DMS 273 (cell line): ENCODE measurements around the gene TRIM38.
A peak's percentile ranks its signal among the peaks of the same experiment; 100 is the strongest.
"Not testable (repeated sequence)": the region's sequence is repeated elsewhere in the genome, so short reads cannot be mapped to it uniquely, and the experiment has no call there.

ENCODE experiments used
- DNase-seq: peaks from one replicate; lab custom pipeline; 2025; ENCODE audit not compliant: unreplicated experiment; lab: John Stamatoyannopoulos, UW

TRIM38 gene

GRCh38 chr6:25962149-25963127 lies at the start of gene TRIM38:
TSS of gene TRIM38 (plus strand) at chr6:25962802. CDS start at chr6:25966523, 3,721 bp downstream.
- peak; percentile 39 for DNase-seq

GRCh38 chr6:25913741-25914140 lies 48.9 kb upstream of the TRIM38 start:
- no peak for DNase-seq

- no peak for DNase-seq
Observed at GRCh38 chr6:25916330-25916729, 46.3 kb upstream of the TRIM38 start.

GRCh38 chr6:25916789-25917490 lies 45.7 kb upstream of the TRIM38 start:
- no peak for DNase-seq

GRCh38 chr6:25918083-25918683 lies 44.4 kb upstream of the TRIM38 start:
- no peak for DNase-seq

- no peak for DNase-seq
Observed at GRCh38 chr6:25919657-25920056, 42.9 kb upstream of the TRIM38 start.

- DNase-seq: no peak
Observed at GRCh38 chr6:25921525-25922203, 40.9 kb upstream of the TRIM38 start.

- DNase-seq: no peak
Observed at GRCh38 chr6:25922301-25922700, 40.3 kb upstream of the TRIM38 start.

GRCh38 chr6:25925876-25926275 lies 36.7 kb upstream of the TRIM38 start:
- DNase-seq: no peak

GRCh38 chr6:25927178-25927577 lies 35.4 kb upstream of the TRIM38 start:
- DNase-seq: no peak

GRCh38 chr6:25927756-25928216 lies 34.8 kb upstream of the TRIM38 start:
- no peak for DNase-seq

- DNase-seq: no peak
Observed at GRCh38 chr6:25928562-25929324, 33.9 kb upstream of the TRIM38 start.

GRCh38 chr6:25929785-25930184 lies 32.8 kb upstream of the TRIM38 start:
- not testable (repeated sequence) for DNase-seq

- no peak for DNase-seq
Observed at GRCh38 chr6:25930532-25931410, 31.8 kb upstream of the TRIM38 start, which contains the start of gene SLC17A2. TSS of gene SLC17A2 (minus strand) at chr6:25930691. CDS start at chr6:25925796, 4,895 bp downstream.

GRCh38 chr6:25931411-25931709 lies 31.2 kb upstream of the TRIM38 start:
- no peak for DNase-seq

GRCh38 chr6:25934156-25934555 lies 28.4 kb upstream of the TRIM38 start:
- no peak for DNase-seq

- no peak for DNase-seq
Observed at GRCh38 chr6:25934735-25935313, 27.8 kb upstream of the TRIM38 start.

- no peak for DNase-seq
Observed at GRCh38 chr6:25935953-25936352, 26.6 kb upstream of the TRIM38 start.

GRCh38 chr6:25939593-25939992 lies 23.0 kb upstream of the TRIM38 start:
- DNase-seq: no peak
